ENCODE results near the gene VAMP8.
A peak's percentile ranks its signal among the peaks of the same experiment; 100 is the strongest.
"Not testable (repeated sequence)": the region's sequence is repeated elsewhere in the genome, so short reads cannot be mapped to it uniquely, and the experiment has no call there.

VAMP8 gene

DNA sequence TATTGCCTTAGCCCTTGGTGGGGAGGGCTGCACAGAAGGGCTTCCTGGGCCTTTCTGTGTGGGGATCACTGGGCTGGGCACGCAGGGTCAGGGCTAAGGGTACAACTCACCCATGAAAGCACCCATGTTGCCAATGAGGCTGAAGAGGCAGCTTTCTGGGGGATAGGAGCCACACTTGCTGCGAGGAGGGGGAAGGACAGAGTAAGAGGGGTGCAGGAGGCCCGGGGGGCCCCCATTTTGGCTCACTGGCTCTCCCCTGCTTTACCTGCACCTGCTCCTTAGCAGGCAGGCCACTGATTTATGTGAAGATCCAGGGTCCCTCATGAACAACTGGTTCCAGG, 22.8 kb downstream of the VAMP8 start:
- Histone ChIP-seq H3K36me3 (ENCODE audit: control insufficient read depth in 2 of 2, insufficient read depth in 2 of 2, low read length in 2 of 2) (peaks cover 9 to 17% of the 10 kb centered on the region in 2 donors), H3K4me3 (ENCODE audit: low read length in 2 of 2) (no peak overlapping the region), H3K9ac (ENCODE audit: low read length in 2 of 2) (no peak overlapping the region), H3K27me3 (ENCODE audit: control insufficient read depth in 1 of 2, insufficient read depth in 2 of 2, low read length in 2 of 2) (no peaks in the 10 kb centered on the region), H3K9me3 (ENCODE audit: control insufficient read depth in 2 of 2, low read length in 2 of 2) (no peaks in the 10 kb centered on the region), H3K27ac (ENCODE audit: low read length) (peak overlapping the region; percentile 73), H3K4me1 (ENCODE audit: control insufficient read depth, insufficient read depth, low read length) (peaks cover 47% of the 10 kb centered on the region)

DNA sequence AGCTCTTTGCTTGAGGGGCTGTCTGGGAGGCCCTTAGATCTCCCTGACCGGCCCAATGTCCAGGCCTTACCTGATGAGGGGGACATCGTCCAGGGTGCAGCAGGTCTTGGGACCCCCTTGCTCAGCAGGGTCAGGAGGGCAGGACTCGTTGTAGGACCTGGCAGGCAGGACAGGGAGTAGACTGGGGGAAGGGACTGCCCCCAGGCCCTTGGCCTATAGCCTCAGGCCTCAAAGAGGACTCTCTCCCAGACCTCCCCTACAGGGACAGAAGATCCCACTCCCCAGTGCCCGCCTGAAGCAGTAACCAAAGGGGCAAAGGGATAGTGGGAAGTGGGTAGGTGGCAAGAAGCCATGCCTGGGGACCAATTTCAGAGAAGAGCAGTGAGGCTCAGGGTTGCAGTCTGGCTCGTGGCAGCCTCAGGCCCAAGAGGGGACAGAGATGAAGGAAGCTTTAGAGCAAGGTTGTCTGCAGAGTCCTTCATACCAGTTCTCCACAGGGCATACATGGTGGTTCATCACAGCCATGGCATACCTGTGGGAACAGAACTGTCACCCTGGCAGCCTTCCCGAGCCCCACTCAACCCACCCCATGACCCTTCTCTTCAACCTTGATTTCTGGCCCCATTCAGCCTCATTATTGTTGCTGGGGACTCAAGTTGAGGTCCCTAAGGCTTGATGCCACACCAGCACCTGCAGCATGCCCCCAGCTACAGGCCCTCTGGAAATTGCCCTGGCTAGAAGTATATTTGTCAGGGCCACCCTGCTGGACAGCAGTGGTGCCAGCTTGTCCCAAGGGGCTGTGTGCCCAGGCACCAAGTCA, 23.8 kb downstream of the VAMP8 start:
- Histone ChIP-seq H3K27ac (ENCODE audit: low read length) (peak overlapping the region; percentile 73), H3K27me3 (ENCODE audit: control insufficient read depth in 1 of 2, insufficient read depth in 2 of 2, low read length in 2 of 2) (no peaks in the 10 kb centered on the region), H3K4me3 (ENCODE audit: low read length in 2 of 2) (peak overlapping the region; percentile 98 to 99), H3K4me1 (ENCODE audit: control insufficient read depth, insufficient read depth, low read length) (peaks cover 52% of the 10 kb centered on the region), H3K36me3 (ENCODE audit: control insufficient read depth in 2 of 2, insufficient read depth in 2 of 2, low read length in 2 of 2) (peaks cover 9 to 17% of the 10 kb centered on the region in 2 donors), H3K9me3 (ENCODE audit: control insufficient read depth in 2 of 2, low read length in 2 of 2) (no peaks in the 10 kb centered on the region), H3K9ac (ENCODE audit: low read length in 2 of 2) (peak overlapping the region; percentile 84 to 94)

GRCh38 chr2:85601771-85602475, 24.5 kb downstream of the VAMP8 start:
- peak overlapping the region; percentile 84 to 94 for H3K9ac ChIP-seq (ENCODE audit: low read length in 2 of 2)
- peaks cover 47% of the 10 kb centered on the region for H3K4me1 ChIP-seq (ENCODE audit: control insufficient read depth, insufficient read depth, low read length)
- no peaks in the 10 kb centered on the region for H3K27me3 ChIP-seq (ENCODE audit: control insufficient read depth in 1 of 2, insufficient read depth in 2 of 2, low read length in 2 of 2)
- peaks cover 8 to 13% of the 10 kb centered on the region in 2 donors for H3K36me3 ChIP-seq (ENCODE audit: control insufficient read depth in 2 of 2, insufficient read depth in 2 of 2, low read length in 2 of 2)
- no peaks in the 10 kb centered on the region for H3K9me3 ChIP-seq (ENCODE audit: control insufficient read depth in 2 of 2, low read length in 2 of 2)
- H3K27ac ChIP-seq (ENCODE audit: low read length), result peak overlapping the region; percentile 73
- peak overlapping the region; percentile 98 to 99 for H3K4me3 ChIP-seq (ENCODE audit: low read length in 2 of 2)

- Histone ChIP-seq H3K9me3 (ENCODE audit: control insufficient read depth in 2 of 2, low read length in 2 of 2) (no peaks in the 10 kb centered on the region), H3K36me3 (ENCODE audit: control insufficient read depth in 2 of 2, insufficient read depth in 2 of 2, low read length in 2 of 2) (peaks cover 3 to 10% of the 10 kb centered on the region in 2 donors), H3K27ac (ENCODE audit: low read length) (peak within 1 kb of the TSS; percentile 73), H3K9ac (ENCODE audit: low read length in 2 of 2) (peak within 1 kb of the TSS; percentile 86 to 94), H3K4me1 (ENCODE audit: control insufficient read depth, insufficient read depth, low read length) (peaks cover 45% of the 10 kb centered on the region), H3K4me3 (ENCODE audit: low read length in 2 of 2) (peak within 1 kb of the TSS; percentile 98 to 99), H3K27me3 (ENCODE audit: control insufficient read depth in 1 of 2, insufficient read depth in 2 of 2, low read length in 2 of 2) (no peaks in the 10 kb centered on the region)
Measured at GRCh38 chr2:85602476-85603234, 25.3 kb downstream of the VAMP8 start, which contains the start of gene TMEM150A. TSS of gene TMEM150A (minus strand) at chr2:85602698. CDS start at chr2:85601948, 750 bp downstream.

DNA sequence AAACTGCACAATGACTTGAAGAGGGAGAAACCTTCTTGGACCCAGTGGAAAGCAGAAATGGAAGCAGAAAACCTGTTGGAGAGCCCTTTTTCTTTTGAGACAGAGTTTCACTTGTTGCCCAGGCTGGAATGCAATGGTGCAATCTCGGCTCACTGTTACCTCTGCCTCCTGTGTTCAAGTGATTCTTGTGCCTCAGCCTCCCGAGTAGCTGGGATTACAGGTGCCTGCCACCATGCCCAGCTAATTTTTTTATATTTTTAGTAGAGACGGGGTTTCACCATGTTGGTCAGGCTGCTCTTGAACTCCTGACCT, 26.7 kb downstream of the VAMP8 start:
- H3K4me1 ChIP-seq (ENCODE audit: control insufficient read depth, insufficient read depth, low read length), result peaks cover 48% of the 10 kb centered on the region
- H3K4me3 ChIP-seq (ENCODE audit: low read length in 2 of 2), result peak overlapping the region in 1 of 2 donors; percentile 98
- H3K27ac ChIP-seq (ENCODE audit: low read length); H3K27me3 ChIP-seq (ENCODE audit: control insufficient read depth in 1 of 2, insufficient read depth in 2 of 2, low read length in 2 of 2); H3K9ac ChIP-seq (ENCODE audit: low read length in 2 of 2); H3K9me3 ChIP-seq (ENCODE audit: control insufficient read depth in 2 of 2, low read length in 2 of 2): not testable (repeated sequence)
- peaks cover 3 to 17% of the 10 kb centered on the region in 2 donors for H3K36me3 ChIP-seq (ENCODE audit: control insufficient read depth in 2 of 2, insufficient read depth in 2 of 2, low read length in 2 of 2)

DNA sequence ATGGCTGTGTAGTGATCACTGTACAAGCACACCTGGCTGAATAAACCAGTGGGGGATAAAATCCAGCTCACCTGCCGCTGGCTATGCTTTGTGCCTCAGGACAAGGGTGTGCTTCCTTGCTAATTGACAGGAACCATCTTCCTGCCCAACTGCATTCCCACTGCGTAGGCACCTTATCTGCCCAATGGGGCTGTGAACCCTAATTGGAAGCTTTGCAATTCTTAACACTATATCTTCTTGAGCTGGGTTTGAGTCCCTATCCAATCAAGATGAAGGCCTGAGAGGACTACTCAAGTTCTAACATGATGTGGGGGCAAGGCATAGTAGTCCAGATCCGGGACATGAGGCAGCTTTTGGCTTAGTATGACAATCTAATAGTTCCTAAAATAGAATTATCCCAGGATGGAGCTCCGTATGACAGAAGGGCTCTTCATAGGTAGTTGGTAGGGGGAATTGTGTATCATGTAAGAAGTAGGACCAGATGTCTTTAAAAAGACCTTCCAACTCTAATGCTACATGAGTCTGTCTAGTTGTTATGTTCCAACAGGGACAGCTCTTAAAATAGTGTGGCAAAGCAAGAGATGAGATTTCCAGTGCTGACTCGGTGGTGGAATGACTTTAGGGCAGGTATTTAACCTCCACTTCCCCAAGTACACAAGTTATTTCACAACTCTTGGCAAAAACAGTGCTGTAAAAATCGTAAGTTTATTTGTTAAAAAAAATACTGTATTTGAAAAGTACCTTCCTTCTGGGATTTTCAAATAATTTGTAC, 27.4 kb downstream of the VAMP8 start:
- Histone ChIP-seq H3K4me1 (ENCODE audit: control insufficient read depth, insufficient read depth, low read length) (peaks cover 48% of the 10 kb centered on the region), H3K27me3 (ENCODE audit: control insufficient read depth in 1 of 2, insufficient read depth in 2 of 2, low read length in 2 of 2) (no peaks in the 10 kb centered on the region), H3K9me3 (ENCODE audit: control insufficient read depth in 2 of 2, low read length in 2 of 2) (no peaks in the 10 kb centered on the region), H3K27ac (ENCODE audit: low read length) (no peak overlapping the region), H3K9ac (ENCODE audit: low read length in 2 of 2) (peak overlapping the region in 1 of 2 donors; percentile 42), H3K4me3 (ENCODE audit: low read length in 2 of 2) (peak overlapping the region in 1 of 2 donors; percentile 22), H3K36me3 (ENCODE audit: control insufficient read depth in 2 of 2, insufficient read depth in 2 of 2, low read length in 2 of 2) (peaks cover 6 to 19% of the 10 kb centered on the region in 2 donors)

GRCh38 chr2:85605406-85606115, 28.2 kb downstream of the VAMP8 start:
- H3K36me3 ChIP-seq (ENCODE audit: control insufficient read depth in 2 of 2, insufficient read depth in 2 of 2, low read length in 2 of 2), result peaks cover 10 to 17% of the 10 kb centered on the region in 2 donors
- H3K4me1 ChIP-seq (ENCODE audit: control insufficient read depth, insufficient read depth, low read length), result peaks cover 51% of the 10 kb centered on the region
- peak overlapping the region; percentile 31 for H3K27ac ChIP-seq (ENCODE audit: low read length)
- no peaks in the 10 kb centered on the region for H3K9me3 ChIP-seq (ENCODE audit: control insufficient read depth in 2 of 2, low read length in 2 of 2)
- H3K9ac ChIP-seq (ENCODE audit: low read length in 2 of 2), result peak overlapping the region in 1 of 2 donors; percentile 21
- no peak overlapping the region for H3K4me3 ChIP-seq (ENCODE audit: low read length in 2 of 2)
- no peaks in the 10 kb centered on the region for H3K27me3 ChIP-seq (ENCODE audit: control insufficient read depth in 1 of 2, insufficient read depth in 2 of 2, low read length in 2 of 2)

GRCh38 chr2:85606116-85606455, 28.7 kb downstream of the VAMP8 start:
- peak overlapping the region in 1 of 2 donors; percentile 21 for H3K9ac ChIP-seq (ENCODE audit: low read length in 2 of 2)
- no peaks in the 10 kb centered on the region for H3K9me3 ChIP-seq (ENCODE audit: control insufficient read depth in 2 of 2, low read length in 2 of 2)
- H3K27me3 ChIP-seq (ENCODE audit: control insufficient read depth in 1 of 2, insufficient read depth in 2 of 2, low read length in 2 of 2), result no peaks in the 10 kb centered on the region
- H3K4me1 ChIP-seq (ENCODE audit: control insufficient read depth, insufficient read depth, low read length), result peaks cover 48% of the 10 kb centered on the region
- H3K27ac ChIP-seq (ENCODE audit: low read length), result peak overlapping the region; percentile 31
- H3K4me3 ChIP-seq (ENCODE audit: low read length in 2 of 2), result no peak overlapping the region
- H3K36me3 ChIP-seq (ENCODE audit: control insufficient read depth in 2 of 2, insufficient read depth in 2 of 2, low read length in 2 of 2), result peaks cover 10 to 17% of the 10 kb centered on the region in 2 donors

DNA sequence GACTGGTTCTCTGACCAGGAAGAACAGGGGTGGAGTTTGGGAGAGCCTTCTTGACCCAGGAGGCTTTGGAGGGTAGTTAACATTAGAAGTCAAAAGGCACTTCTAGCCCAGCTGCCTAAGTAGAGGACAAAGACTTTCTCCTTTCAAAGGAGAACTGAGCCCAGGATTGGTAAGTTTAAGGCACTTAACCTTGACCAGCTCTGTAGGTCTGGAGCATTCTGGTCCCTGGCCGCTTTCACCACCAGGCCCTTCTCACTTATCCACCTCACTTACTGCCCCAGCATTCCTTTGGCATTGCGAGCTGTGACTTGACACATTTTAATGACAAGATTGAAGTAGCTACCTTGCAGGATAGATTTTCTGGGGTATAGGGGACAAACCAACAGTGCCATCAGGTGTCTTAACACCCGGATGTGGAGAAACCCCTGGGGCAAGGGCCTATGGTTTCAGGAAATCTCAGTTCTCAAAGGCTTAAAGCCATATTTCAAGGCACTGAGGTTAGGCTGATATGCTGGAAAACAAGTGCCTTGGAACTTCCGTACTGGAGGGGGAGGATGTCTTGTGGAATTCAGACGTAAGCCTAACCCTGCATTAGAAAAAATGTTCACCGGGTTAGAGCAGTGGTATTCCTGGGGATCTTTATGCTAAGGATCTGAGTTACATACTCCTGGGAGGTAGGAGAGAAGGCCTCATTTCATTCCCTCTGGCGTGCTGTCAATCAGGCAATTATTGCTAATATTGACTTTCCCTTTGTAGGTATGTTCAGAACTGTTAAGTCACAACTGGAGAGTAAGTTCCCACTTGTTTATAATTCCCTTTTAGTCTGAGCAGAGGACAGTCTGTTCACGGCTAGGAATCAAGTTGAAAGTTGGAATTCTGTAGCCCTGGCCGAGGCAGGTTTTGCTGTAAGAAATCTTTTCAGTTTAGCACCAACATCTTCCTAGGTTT, 30.2 kb downstream of the VAMP8 start:
- H3K9ac ChIP-seq (ENCODE audit: low read length in 2 of 2), result no peak overlapping the region
- no peak overlapping the region for H3K4me3 ChIP-seq (ENCODE audit: low read length in 2 of 2)
- H3K27me3 ChIP-seq (ENCODE audit: control insufficient read depth in 1 of 2, insufficient read depth in 2 of 2, low read length in 2 of 2), result no peaks in the 10 kb centered on the region
- no peaks in the 10 kb centered on the region for H3K9me3 ChIP-seq (ENCODE audit: control insufficient read depth in 2 of 2, low read length in 2 of 2)
- peaks cover 10 to 17% of the 10 kb centered on the region in 2 donors for H3K36me3 ChIP-seq (ENCODE audit: control insufficient read depth in 2 of 2, insufficient read depth in 2 of 2, low read length in 2 of 2)
- no peak overlapping the region for H3K27ac ChIP-seq (ENCODE audit: low read length)
- peaks cover 41% of the 10 kb centered on the region for H3K4me1 ChIP-seq (ENCODE audit: control insufficient read depth, insufficient read depth, low read length)
